Inflammatory macrophage treated with lipopolysaccharide for 4 hours (primary cell): ENCODE results near the gene DCAF11.
A peak's percentile ranks its signal among the peaks of the same experiment; 100 is the strongest.

ENCODE experiments used
- DNase-seq: peaks from one replicate; pipeline ENCODE4 v3.0.0-alpha.2; 2020

Gene DCAF11

DNA sequence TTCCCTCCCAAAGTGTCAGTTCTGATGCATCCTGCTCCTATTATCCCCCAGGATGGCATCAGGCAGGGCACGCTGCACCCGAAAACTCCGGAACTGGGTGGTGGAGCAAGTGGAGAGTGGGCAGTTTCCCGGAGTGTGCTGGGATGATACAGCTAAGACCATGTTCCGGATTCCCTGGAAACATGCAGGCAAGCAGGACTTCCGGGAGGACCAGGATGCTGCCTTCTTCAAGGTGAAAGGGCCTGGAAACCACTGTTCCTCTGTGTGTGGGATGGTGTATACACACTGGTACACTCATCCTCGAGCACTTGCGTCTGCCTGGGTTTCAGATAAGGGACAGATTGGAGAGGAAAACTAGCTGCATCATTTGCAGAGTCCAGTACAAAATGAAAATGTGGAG, 47.5 kb downstream of the DCAF11 start:
- DNase-seq = peak; percentile 23

DNA sequence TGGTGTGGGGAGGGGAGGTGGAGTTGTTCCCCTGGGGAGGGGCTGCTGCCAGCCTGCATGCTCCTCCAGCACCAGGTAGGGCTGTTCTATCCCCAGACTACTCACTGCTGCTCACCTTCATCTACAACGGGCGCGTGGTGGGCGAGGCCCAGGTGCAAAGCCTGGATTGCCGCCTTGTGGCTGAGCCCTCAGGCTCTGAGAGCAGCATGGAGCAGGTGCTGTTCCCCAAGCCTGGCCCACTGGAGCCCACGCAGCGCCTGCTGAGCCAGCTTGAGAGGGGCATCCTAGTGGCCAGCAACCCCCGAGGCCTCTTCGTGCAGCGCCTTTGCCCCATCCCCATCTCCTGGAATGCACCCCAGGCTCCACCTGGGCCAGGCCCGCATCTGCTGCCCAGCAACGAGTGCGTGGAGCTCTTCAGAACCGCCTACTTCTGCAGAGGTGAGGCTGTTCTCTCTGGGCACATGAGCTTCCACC, 50.0 kb downstream of the DCAF11 start:
- DNase-seq = no peak

DNA sequence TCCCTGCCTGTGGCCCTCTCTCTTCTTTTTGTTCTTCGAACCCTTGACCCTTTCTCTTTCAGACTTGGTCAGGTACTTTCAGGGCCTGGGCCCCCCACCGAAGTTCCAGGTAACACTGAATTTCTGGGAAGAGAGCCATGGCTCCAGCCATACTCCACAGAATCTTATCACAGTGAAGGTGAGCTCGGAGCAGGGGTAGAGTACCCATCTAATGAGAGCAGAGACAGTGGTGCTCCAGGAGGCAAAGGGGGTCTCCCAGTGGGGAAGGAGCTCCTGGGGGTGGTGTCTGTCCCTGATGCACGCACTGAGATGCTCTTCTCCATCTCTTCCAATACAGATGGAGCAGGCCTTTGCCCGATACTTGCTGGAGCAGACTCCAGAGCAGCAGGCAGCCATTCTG, 51.2 kb downstream of the DCAF11 start:
- no peak for DNase-seq

DNA sequence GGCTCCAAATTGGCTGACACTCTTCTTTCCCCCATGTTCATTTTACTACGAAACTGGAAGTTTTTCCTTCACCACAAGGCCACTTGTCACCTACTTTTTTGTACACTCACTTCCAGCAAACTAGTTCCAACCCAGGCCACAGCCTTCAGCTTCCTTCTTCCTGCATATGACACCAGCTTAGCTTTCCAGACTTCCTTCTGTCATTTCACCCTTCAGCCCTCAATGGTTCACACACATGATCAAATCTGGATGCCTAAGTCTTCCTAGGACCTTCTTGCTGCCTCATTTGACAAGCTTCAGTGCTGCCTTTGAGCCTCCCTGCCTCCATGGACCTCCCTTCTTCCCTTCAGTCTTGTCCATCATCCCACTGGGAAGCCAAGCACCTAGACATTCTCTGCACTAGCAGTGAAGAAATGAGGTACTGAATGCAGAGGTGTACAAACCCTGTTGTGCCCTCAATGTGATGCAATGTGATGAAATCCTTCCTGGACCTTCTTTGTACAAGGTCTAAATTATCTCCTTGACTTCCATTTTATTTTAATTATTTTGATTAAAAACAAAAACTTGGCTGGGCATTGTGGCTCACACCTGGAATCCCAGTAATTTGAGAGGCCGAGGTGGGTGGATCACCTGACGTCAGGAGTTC, 53.0 kb downstream of the DCAF11 start:
- DNase-seq = peak; percentile 75

DNA sequence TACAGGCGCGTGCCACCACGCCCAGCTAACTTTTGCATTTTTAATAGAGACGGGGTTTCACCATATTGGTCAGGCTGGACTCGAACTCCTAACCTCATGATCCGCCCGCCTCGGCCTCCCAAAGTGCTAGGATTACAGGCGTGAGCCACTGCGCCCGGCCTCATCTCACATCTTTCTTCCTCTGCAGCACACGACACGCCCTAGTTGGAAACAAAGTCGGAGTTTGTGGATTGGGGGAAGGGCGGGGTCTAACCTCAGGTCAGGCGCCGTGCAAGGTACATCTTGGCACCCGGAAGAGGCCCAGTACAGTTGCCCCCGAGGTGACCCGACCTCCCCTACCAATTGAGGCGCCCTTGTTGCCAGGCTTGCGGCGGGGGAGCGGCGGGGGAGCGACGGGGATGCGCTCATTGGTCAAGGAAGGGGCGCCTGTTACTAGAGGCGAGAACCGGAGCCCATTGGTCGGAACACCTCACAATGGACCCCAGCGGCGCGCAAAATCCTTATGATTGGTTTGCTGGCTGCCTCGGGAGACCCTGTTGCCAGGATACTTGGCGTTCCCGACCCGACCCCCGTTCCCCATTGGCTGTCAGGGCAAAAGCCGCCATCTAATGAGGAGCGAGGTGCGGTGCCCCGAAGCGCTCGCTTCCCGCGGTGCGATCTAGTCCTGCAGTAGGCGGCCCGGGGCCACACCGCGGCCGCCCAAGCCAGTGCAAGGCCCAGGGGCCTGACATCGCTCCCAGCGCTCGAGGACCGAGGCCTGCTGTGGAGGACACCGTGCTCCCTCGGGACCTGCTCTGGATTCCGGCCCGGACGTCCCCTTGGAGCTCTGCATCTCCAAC, 57.1 kb downstream of the DCAF11 start, which contains the start of gene REC8:
Gene REC8, plus strand, starts transcription at position 659 of the 839 bp plus-strand sequence. CDS start 473 bp downstream, outside the sequence.
- DNase-seq = no peak

DNA sequence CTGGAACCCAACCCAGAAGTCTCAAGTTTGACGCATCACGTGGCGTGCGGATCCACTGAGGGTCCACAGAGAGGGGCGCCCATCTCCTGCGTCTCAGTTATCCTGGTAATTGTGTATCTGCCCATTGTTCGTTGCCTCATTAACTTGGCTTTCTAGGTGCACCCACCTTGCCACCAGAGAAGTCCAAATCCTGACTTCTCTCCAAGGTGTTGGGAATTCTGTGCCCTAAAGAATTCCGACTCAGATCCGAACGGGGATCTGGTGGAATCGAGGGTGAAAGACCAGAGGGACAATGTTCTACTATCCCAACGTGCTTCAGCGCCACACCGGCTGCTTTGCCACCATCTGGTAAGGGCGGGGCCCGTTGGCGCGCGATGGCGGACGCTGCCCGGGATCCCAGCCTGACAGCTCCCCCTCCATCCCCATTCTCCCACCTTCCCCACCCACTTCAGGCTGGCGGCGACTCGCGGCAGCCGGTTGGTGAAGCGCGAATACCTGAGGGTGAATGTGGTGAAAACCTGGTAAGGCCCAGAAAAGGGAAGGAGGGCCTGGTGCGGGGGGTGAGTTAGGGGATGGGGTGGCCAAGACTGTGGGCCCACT, 57.8 kb downstream of the DCAF11 start:
- no peak for DNase-seq

GRCh38 chr14:24172871-24173281, 58.3 kb downstream of the DCAF11 start:
- no peak for DNase-seq
